ENCODE results near the gene CD55.

The CD55 gene

GRCh38 chr1:207364614-207365013, 43.1 kb downstream of the CD55 start:
- DNase-seq, result no peak

DNA sequence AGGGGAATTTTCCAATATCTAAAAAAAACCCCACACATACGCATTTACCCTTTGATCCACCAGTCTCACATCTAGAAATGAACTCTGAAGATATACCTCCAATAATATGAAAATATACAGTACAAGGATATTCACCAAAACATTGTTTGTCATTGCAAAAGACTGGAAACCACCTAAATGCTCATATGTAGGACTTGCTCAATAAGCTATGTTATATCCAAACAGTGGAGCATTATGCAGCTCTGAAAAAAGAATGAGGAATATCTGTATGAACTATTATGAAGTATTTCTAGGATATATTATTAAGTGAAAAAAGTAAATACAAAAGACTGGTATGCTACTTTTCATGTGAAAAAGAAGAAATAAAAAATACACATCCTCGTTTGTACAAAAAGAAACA, 43.6 kb downstream of the CD55 start:
- no peak for DNase-seq

GRCh38 chr1:207366022-207366421, 44.5 kb downstream of the CD55 start:
- no peak for DNase-seq

DNA sequence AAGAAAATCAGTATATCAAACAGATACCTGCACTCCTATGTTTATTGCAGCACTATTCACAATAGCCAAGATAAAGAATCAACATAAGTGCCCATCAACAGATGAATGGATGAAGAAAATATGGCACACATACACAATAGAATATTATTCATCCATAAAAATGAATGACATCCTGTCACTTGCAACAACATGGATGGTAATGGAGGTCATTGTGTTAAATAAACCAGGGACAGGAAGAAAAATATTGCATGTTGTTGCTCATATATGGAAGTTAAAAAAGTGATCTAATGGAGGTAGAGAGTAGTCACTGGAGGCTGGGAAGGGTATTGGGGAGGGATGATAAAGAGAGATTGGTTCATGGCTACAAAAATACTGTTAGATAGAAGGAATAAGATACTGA, 67.2 kb downstream of the CD55 start:
- no peak for DNase-seq

DNA sequence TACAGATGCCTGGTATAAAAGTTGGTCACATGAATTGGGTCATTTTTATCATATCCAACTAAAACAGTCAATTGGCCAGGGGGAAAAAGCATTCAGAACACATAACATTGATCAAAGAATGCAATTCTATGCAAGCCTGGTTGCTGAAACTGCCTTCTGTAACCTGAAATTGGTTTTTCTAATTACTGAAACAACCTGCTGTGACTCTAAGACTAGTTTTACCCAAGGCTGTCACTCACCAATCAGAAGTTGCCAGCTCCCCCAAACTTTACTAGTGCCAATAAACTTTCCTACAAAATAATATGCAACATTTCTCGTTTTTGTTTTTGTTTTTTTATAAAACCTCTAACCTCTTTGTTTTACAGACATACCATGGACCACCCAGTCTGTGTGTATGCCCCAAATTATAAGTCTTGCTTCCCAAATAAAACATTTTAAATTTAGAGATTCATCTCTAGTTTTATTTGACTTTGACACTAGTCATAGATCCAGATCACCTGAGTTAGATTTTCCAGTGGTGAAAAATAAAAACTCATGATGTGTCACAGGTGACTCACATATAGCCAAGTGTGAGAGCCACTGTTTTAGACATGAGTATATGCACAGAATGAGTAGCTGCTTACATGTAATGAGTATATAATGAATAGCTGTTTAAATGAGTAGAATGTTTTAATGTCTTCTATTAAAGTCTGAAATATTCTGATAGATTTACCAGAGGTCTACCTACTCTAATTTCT, 68.4 kb downstream of the CD55 start:
- no peak for DNase-seq

DNA sequence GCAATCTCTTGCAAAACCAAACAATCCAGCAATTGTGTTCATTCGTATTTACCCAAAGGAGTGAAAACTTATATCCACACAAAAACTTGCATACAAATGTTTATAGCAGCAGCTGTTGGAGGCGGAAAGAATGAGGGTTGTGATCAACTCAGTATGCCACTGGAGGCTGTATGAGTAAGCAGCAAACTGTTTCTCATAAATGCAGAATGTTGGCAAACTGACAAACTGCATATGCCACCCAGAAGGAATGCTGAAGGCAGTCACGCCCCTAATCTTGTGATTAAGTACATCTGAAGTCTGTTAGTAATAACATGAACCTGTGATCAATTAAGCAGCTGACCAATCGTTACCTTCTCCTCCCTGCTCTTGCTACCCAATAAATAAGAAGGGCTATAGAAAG, 72.1 kb downstream of the CD55 start:
- DNase-seq, result no peak

DNA sequence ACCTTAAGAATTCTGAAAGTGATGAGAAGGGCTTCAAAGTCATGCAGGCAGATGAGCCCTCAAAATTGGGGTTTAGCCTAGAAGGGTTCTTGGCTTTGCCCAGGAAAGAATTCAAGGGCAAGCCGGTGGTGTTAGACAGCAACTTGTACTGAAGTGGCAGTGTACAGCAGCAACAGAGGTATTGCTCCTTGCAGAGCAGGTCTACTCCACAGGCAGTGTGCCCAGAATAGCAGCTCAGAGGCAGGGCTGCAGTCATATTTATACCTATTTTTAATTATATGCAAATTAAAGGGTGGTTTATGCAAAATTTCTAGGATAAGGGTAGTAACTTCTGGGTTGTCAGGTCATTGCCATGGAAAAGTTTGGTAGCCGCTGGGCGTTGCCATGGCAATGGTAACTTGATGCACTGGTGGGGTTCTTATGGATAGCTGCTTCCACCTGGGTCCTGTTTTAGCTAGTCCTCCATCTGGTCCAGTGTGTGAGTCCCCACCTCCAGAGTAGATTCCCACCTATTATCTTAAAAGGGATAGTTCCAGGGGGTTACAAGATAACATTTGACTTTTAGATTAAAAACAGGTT, 74.8 kb downstream of the CD55 start:
- DNase-seq, result no peak

- no peak for DNase-seq
These were observed 76.0 kb downstream of the CD55 start for GRCh38 chr1:207397525-207397926.

DNA sequence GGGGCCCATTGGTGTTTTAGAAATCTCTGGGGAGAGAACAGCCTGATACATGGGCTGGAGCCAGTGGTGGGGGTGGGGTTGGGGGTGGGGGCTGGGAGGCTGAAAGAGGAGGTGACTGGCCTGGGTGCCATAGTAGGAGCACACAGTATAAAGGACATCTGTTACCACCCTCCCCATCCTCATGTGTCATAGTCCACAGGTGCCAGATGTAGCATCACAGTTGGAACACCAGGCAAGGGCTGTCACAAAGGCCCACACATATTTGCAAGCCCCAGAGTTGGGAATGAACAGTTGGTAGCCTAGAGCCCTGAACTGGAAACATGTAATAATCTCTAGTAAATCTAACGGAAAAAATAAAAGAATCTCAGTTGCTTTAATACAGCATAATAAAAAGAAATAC, 77.5 kb downstream of the CD55 start:
- DNase-seq, result no peak

- no peak for DNase-seq
These were observed 80.1 kb downstream of the CD55 start for GRCh38 chr1:207401578-207401977.

DNA sequence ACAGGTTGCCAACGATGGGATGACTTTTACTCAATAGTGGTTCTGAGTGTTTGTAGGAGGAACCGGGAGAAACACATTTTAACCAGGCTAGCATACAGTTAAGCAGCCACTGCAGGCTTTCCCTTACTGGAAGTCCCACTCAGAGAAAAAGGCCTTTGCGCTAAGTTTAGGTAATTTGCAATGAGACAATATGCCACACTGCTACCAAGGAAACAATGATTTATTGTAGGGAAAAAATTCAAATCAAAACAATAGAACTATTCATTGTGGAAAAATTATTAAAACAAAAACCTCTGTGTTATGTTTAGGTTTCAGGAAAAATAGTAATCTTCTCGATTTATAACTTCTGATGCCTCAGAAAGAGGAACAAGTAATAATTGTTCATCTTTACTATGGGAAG, 81.3 kb downstream of the CD55 start:
- DNase-seq, result no peak

DNA sequence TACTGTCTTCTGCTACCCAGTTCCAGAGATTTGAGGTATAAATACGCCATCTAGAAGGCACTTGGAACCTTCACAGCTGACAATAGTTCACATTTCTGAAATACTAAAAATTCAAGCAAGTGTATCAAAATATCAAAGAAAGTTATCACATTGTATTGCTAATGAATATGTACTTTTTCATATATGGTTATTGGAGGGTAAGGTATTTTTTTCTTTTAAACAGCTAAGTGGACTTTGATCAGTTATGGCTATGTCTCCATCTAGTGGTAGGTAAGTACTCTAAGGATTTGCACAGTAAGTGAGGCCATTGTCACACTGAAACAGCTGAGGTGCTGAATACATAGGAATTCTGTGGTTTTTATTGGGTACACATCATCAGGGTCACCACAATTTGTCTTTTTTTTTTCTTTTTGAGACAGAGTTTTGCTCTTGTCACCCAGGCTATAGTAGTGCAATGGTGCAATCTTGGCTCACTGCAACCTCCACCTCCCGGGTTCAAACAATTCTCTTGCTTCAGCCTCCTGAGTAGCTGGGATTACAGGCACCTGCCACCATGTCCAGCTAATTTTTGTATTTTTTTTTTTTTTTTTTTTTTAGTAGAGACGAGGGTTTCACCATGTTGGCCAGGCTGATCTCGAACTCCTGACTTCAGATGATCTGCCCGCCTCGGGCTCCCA, 83.5 kb downstream of the CD55 start:
- peak; percentile 74 for DNase-seq

- DNase-seq, result no peak
These were observed 84.3 kb downstream of the CD55 start for GRCh38 chr1:207405814-207406213.

- DNase-seq, result no peak
These were observed 86.3 kb downstream of the CD55 start for GRCh38 chr1:207407655-207408260.

Measured in DMS153 (cell line).